ENCODE data around the gene HRC.

Gene HRC

GRCh38 chr19:49109051-49109450, 46.1 kb downstream of the HRC start:
- CTCF ChIA-PET: no interaction called here
- H3K27ac Mint-ChIP-seq: no peak overlapping the region
- H3K4me3 Mint-ChIP-seq: no peak overlapping the region
- no peaks in the 10 kb centered on the region for H3K9me3 Mint-ChIP-seq
- peaks cover 35% of the 10 kb centered on the region for H3K36me3 Mint-ChIP-seq
- H3K4me1 Mint-ChIP-seq: peaks cover 18% of the 10 kb centered on the region
- no peak for DNase-seq
- no peaks in the 10 kb centered on the region for H3K27me3 Mint-ChIP-seq

- CTCF ChIA-PET: no interaction called here
- H3K36me3 Mint-ChIP-seq: peaks cover 35% of the 10 kb centered on the region
- H3K9me3 Mint-ChIP-seq: no peaks in the 10 kb centered on the region
- H3K27me3 Mint-ChIP-seq: no peaks in the 10 kb centered on the region
- peaks cover 7% of the 10 kb centered on the region for H3K4me1 Mint-ChIP-seq
- no peak overlapping the region for H3K4me3 Mint-ChIP-seq
- DNase-seq: no peak
- no peak overlapping the region for H3K27ac Mint-ChIP-seq
Measured at GRCh38 chr19:49107625-49108459, 47.4 kb downstream of the HRC start.

- peak overlapping the region; percentile 18 for H3K4me3 Mint-ChIP-seq
- peaks cover 6% of the 10 kb centered on the region for H3K4me1 Mint-ChIP-seq
- peak; percentile 77 for DNase-seq
- peaks cover 38% of the 10 kb centered on the region for H3K36me3 Mint-ChIP-seq
- H3K9me3 Mint-ChIP-seq: no peaks in the 10 kb centered on the region
- CTCF ChIA-PET: interaction anchor here (0.5 to 2.7 kb wide), 9 partner anchors 8 to 119 kb away, joined by 3 to 18 read pairs (median 7); partner anchors contain the start of gene LIN7B
- H3K27ac Mint-ChIP-seq: peak overlapping the region; percentile 74
- no peaks in the 10 kb centered on the region for H3K27me3 Mint-ChIP-seq
Measured at GRCh38 chr19:49106648-49107135, 48.5 kb downstream of the HRC start.

GRCh38 chr19:49104229-49104864, 50.8 kb downstream of the HRC start:
- H3K4me1 Mint-ChIP-seq: peaks cover 6% of the 10 kb centered on the region
- H3K27ac Mint-ChIP-seq: no peak overlapping the region
- no peak overlapping the region for H3K4me3 Mint-ChIP-seq
- H3K27me3 Mint-ChIP-seq: no peaks in the 10 kb centered on the region
- H3K9me3 Mint-ChIP-seq: no peaks in the 10 kb centered on the region
- no peak for DNase-seq
- peaks cover 54% of the 10 kb centered on the region for H3K36me3 Mint-ChIP-seq
- CTCF ChIA-PET: interaction anchor here (2.7 kb wide), 1 partner anchor 10 kb away, joined by 11 read pairs; the partner anchor contains the start of gene LIN7B

- no peaks in the 10 kb centered on the region for H3K9me3 Mint-ChIP-seq
- H3K4me1 Mint-ChIP-seq: peaks cover 4% of the 10 kb centered on the region
- H3K36me3 Mint-ChIP-seq: peaks cover 53% of the 10 kb centered on the region
- H3K27me3 Mint-ChIP-seq: no peaks in the 10 kb centered on the region
- no peak for DNase-seq
- CTCF ChIA-PET: no interaction called here
- no peak overlapping the region for H3K4me3 Mint-ChIP-seq
- H3K27ac Mint-ChIP-seq: no peak overlapping the region
Measured at GRCh38 chr19:49103331-49104085, 51.7 kb downstream of the HRC start.

- CTCF ChIA-PET: interaction anchor here (5.6 kb wide), 1 partner anchor 12 kb away, joined by 37 read pairs; the partner anchor contains the start of gene LIN7B
- H3K4me3 Mint-ChIP-seq: no peak overlapping the region
- DNase-seq: no peak
- no peak overlapping the region for H3K27ac Mint-ChIP-seq
- H3K9me3 Mint-ChIP-seq: no peaks in the 10 kb centered on the region
- H3K4me1 Mint-ChIP-seq: peaks cover 10% of the 10 kb centered on the region
- peaks cover 55% of the 10 kb centered on the region for H3K36me3 Mint-ChIP-seq
- no peaks in the 10 kb centered on the region for H3K27me3 Mint-ChIP-seq
Measured at GRCh38 chr19:49102303-49102702, 52.9 kb downstream of the HRC start.
